GM23248 (cell line): ENCODE data around the gene SF3A2.

Experiments used
- EZH2 ChIP-seq: fragments of 200-600 bp; sonication (generic); IDR thresholded peaks from 2 replicates; pipeline ENCODE4 v1.6.1; 2018; ENCODE audit warnings: antibody characterized with exemption, mild to moderate bottlenecking; ENCODE audit not compliant: insufficient read depth, poor library complexity, severe bottlenecking
- EZH2phosphoT487 ChIP-seq: fragments of 200-600 bp; sonication (generic); IDR thresholded peaks from 2 replicates; pipeline ENCODE4 v1.6.1; 2018; ENCODE audit warnings: antibody characterized with exemption, moderate library complexity, mild to moderate bottlenecking, low read depth; ENCODE audit not compliant: insufficient read depth

DNA sequence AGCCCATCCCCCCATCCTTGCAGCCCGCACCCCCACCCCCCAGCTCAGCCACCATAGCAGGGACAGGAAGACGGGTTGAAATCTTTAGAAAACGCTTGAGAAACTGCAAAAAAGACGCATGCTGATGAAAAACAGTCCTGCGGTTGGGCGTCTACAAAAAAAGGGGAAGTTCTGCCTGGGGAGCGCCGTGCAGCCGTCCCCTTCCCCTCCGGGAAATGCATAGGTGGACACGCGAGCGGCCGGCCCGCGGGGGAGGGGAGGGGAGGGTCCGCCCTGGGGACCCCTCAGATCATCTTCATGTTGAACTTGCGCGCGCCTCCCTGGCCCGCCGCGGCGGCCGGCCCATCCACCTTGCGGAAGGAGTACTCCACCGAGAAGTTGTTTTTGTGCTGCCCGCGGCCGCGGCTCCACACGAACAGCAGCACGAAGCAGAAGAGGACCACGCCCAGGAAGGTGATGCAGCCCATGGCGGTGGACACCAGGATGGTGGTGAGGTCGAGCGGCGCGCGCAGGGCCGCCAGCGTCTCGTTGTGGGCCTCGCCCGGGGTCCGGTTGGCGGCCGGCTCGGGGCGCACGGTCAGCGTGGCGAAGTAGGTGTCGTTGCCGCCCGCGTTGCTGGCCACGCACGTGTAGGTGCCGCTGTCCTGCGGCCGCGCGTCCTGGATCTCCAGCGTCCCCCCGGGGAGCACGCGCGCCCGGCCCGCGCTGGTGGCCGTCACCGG, 53.3 kb downstream of the SF3A2 start:
- TF ChIP-seq EZH2: peak; percentile 77
- no peak for TF ChIP-seq EZH2phosphoT487
